Osteoblast (primary cell): ENCODE measurements around the gene EPS8. TPM values are rescaled to one million over a fixed set of nuclear protein-coding genes. Genes with fewer than 3 reads are reported as not detected.

Source experiments
- DNase-seq: peaks from one replicate; pipeline ENCODE4 v3.0.0; 2011; ENCODE audit warnings: low spot score, mixed read lengths; ENCODE audit not compliant: insufficient read length; ENCODE audit errors: missing footprints
- H2AFZ ChIP-seq: 2 replicates; pipeline ENCODE4 v1.6.0; 2011; ENCODE audit warnings: mild to moderate bottlenecking, low read length
- H3K27ac ChIP-seq: 2 replicates; pipeline ENCODE4 v1.5.1; 2011; ENCODE audit warnings: mild to moderate bottlenecking, low read depth, low read length, moderate library complexity
- H3K27me3 ChIP-seq: 2 replicates; pipeline ENCODE4 v1.6.0; 2012; ENCODE audit warnings: mild to moderate bottlenecking, control low read depth, inconsistent platforms, low read length, moderate library complexity; ENCODE audit not compliant: insufficient read depth
- H3K36me3 ChIP-seq: 2 replicates; pipeline ENCODE4 v1.5.1; 2011; ENCODE audit warnings: mild to moderate bottlenecking, low read length, control low read depth, moderate library complexity; ENCODE audit not compliant: insufficient read depth
- H3K4me1 ChIP-seq: 2 replicates; pipeline ENCODE4 v1.5.1; 2011; ENCODE audit warnings: mild to moderate bottlenecking, low read length, control low read depth, moderate library complexity; ENCODE audit not compliant: insufficient read depth
- H3K4me2 ChIP-seq: 2 replicates; pipeline ENCODE4 v1.6.0; 2011; ENCODE audit warnings: mild to moderate bottlenecking, low read length; ENCODE audit not compliant: insufficient read depth
- H3K4me3 ChIP-seq: fragments of 200-600 bp; sonication (generic); 3 replicates; pipeline ENCODE4 v1.5.1; 2012; ENCODE audit warnings: mild to moderate bottlenecking, low read length, inconsistent platforms; ENCODE audit not compliant: insufficient read depth
- H3K79me2 ChIP-seq: 2 replicates; pipeline ENCODE4 v1.6.0; 2012; ENCODE audit warnings: mild to moderate bottlenecking, low read length, control low read depth, inconsistent platforms; ENCODE audit not compliant: insufficient read depth
- H3K9me3 ChIP-seq: 2 replicates; pipeline ENCODE4 v1.5.1; 2011; ENCODE audit warnings: low read depth, low read length, control low read depth
- H4K20me1 ChIP-seq: 2 replicates; pipeline ENCODE4 v1.6.0; 2012; ENCODE audit warnings: mild to moderate bottlenecking, low read length, control low read depth; ENCODE audit not compliant: insufficient read depth
- CTCF ChIP-seq: IDR thresholded peaks from 2 replicates; pipeline ENCODE4 v1.5.1; 2011; ENCODE audit warnings: mild to moderate bottlenecking, low read depth, low read length, moderate library complexity; ENCODE audit errors: extremely low read depth
- total RNA-seq: library from RNA; depleted of rRNA; stranded (reverse); fragments of >200 nt; gene quantifications from 2 replicates; pipeline ENCODE4 v1.2.3, GENCODE V29; 2012

Gene EPS8
- total RNA-seq, 1 donor, result 160 TPM

- no peak overlapping the region for H3K4me3 ChIP-seq
- no peak overlapping the region for H3K27ac ChIP-seq
- H4K20me1 ChIP-seq, result no peaks in the 10 kb centered on the region
- no peak for TF ChIP-seq CTCF
- H3K27me3 ChIP-seq, result no peaks in the 10 kb centered on the region
- H2AFZ ChIP-seq, result no peak overlapping the region
- no peaks in the 10 kb centered on the region for H3K9me3 ChIP-seq
- H3K4me2 ChIP-seq, result no peak overlapping the region
- no peaks in the 10 kb centered on the region for H3K36me3 ChIP-seq
- no peak for DNase-seq
- no peaks in the 10 kb centered on the region for H3K4me1 ChIP-seq
- no peaks in the 10 kb centered on the region for H3K79me2 ChIP-seq
Observed at GRCh38 chr12:15583804-15584203, 205.4 kb downstream of the EPS8 start.

- H3K79me2 ChIP-seq, result no peaks in the 10 kb centered on the region
- H3K4me2 ChIP-seq, result peak overlapping the region; percentile 34
- no peak for DNase-seq
- H3K27ac ChIP-seq, result no peak overlapping the region
- no peak for TF ChIP-seq CTCF
- no peaks in the 10 kb centered on the region for H3K9me3 ChIP-seq
- no peaks in the 10 kb centered on the region for H3K36me3 ChIP-seq
- peak overlapping the region; percentile 23 for H3K4me3 ChIP-seq
- H3K27me3 ChIP-seq, result no peaks in the 10 kb centered on the region
- peak overlapping the region; percentile 63 for H2AFZ ChIP-seq
- H4K20me1 ChIP-seq, result no peaks in the 10 kb centered on the region
- H3K4me1 ChIP-seq, result no peaks in the 10 kb centered on the region
Observed at GRCh38 chr12:15581006-15581405, 208.2 kb downstream of the EPS8 start.

- no peaks in the 10 kb centered on the region for H4K20me1 ChIP-seq
- H2AFZ ChIP-seq, result peak overlapping the region; percentile 11
- H3K27me3 ChIP-seq, result no peaks in the 10 kb centered on the region
- H3K27ac ChIP-seq, result no peak overlapping the region
- no peak for DNase-seq
- no peaks in the 10 kb centered on the region for H3K36me3 ChIP-seq
- no peak overlapping the region for H3K4me2 ChIP-seq
- H3K4me1 ChIP-seq, result no peaks in the 10 kb centered on the region
- H3K9me3 ChIP-seq, result no peaks in the 10 kb centered on the region
- no peak overlapping the region for H3K4me3 ChIP-seq
- no peaks in the 10 kb centered on the region for H3K79me2 ChIP-seq
- no peak for TF ChIP-seq CTCF
Observed at GRCh38 chr12:15580431-15580830, 208.8 kb downstream of the EPS8 start.

- no peaks in the 10 kb centered on the region for H3K79me2 ChIP-seq
- no peak for TF ChIP-seq CTCF
- no peaks in the 10 kb centered on the region for H3K9me3 ChIP-seq
- H3K27me3 ChIP-seq, result no peaks in the 10 kb centered on the region
- no peak overlapping the region for H3K4me2 ChIP-seq
- no peak for DNase-seq
- H2AFZ ChIP-seq, result peak overlapping the region; percentile 31
- peaks cover 4% of the 10 kb centered on the region for H3K4me1 ChIP-seq
- no peak overlapping the region for H3K4me3 ChIP-seq
- H3K27ac ChIP-seq, result no peak overlapping the region
- no peaks in the 10 kb centered on the region for H3K36me3 ChIP-seq
- no peaks in the 10 kb centered on the region for H4K20me1 ChIP-seq
Observed at GRCh38 chr12:15575671-15576541, 213.3 kb downstream of the EPS8 start.
